SJCRH30 (cell line): Measurements from ENCODE around the gene CD300LB. TPM values are rescaled to one million over a fixed set of nuclear protein-coding genes. Genes with fewer than 3 reads are reported as not detected.
A peak's percentile ranks its signal among the peaks of the same experiment; 100 is the strongest.
"Not testable (repeated sequence)": the region's sequence is repeated elsewhere in the genome, so short reads cannot be mapped to it uniquely, and the experiment has no call there.

ENCODE experiments used
- DNase-seq, 2 experiments: peaks; one replicate each; pipeline ENCODE4 v3.0.0-alpha.2; 2015 to 2020
- H3K27ac ChIP-seq: fragments of 250-450 bp; sonication (Bioruptor Pico); 2 replicates; pipeline ENCODE4 v1.5.1; 2020; ENCODE audit warnings: mild to moderate bottlenecking, moderate library complexity
- H3K27me3 ChIP-seq: fragments of 250-450 bp; sonication (Bioruptor Pico); 2 replicates; pipeline ENCODE4 v1.5.1; 2020; ENCODE audit warnings: mild to moderate bottlenecking, moderate library complexity
- H3K36me3 ChIP-seq: fragments of 250-450 bp; sonication (Bioruptor Pico); 2 replicates; pipeline ENCODE4 v1.5.1; 2020; ENCODE audit warnings: mild to moderate bottlenecking, moderate library complexity
- H3K4me1 ChIP-seq: fragments of 250-450 bp; sonication (Bioruptor Pico); 2 replicates; pipeline ENCODE4 v1.5.1; 2020; ENCODE audit warnings: mild to moderate bottlenecking, moderate library complexity
- H3K4me3 ChIP-seq: fragments of 250-450 bp; sonication (Bioruptor Pico); 2 replicates; pipeline ENCODE4 v1.5.1; 2020; ENCODE audit warnings: mild to moderate bottlenecking, moderate library complexity
- H3K9me3 ChIP-seq: fragments of 250-450 bp; sonication (Bioruptor Pico); replicated peaks from 2 replicates; pipeline ENCODE4 v1.5.1; 2020; ENCODE audit warnings: mild to moderate bottlenecking, moderate library complexity
- total RNA-seq: library from RNA; depleted of rRNA; stranded (reverse); fragments of >200 nt; shearing (Covaris generic); gene quantifications from 2 replicates; pipeline ENCODE4 v1.2.3, GENCODE V29; 2014; rRNA removed

The CD300LB gene
- total RNA-seq: not detected in 2 replicates

GRCh38 chr17:74531231-74531761, at the start of gene CD300LB:
Gene CD300LB (minus strand): TSS chr17:74531475. CDS start chr17:74531350, 125 bp downstream.
- H3K27ac ChIP-seq: no peak within 1 kb of the TSS
- H3K4me1 ChIP-seq: no peaks in the 10 kb centered on the region
- no peak for DNase-seq
- H3K9me3 ChIP-seq: 0 out of 2 replicates have a peak, but pooled peaks cover 3% of the 10 kb centered on the region
- H3K36me3 ChIP-seq: no peaks in the 10 kb centered on the region
- H3K4me3 ChIP-seq: no peak within 1 kb of the TSS
- peaks cover 13% of the 10 kb centered on the region for H3K27me3 ChIP-seq

GRCh38 chr17:74579900-74580299, 48.6 kb upstream of the CD300LB start:
- Histone ChIP-seq H3K4me3 (no peak overlapping the region), H3K9me3 (no peaks in the 10 kb centered on the region), H3K36me3 (no peaks in the 10 kb centered on the region), H3K27me3 (peaks cover 12% of the 10 kb centered on the region; the same call in 1 of the 2 replicates), H3K27ac (no peak overlapping the region), H3K4me1 (no peaks in the 10 kb centered on the region)
- no peak for DNase-seq

GRCh38 chr17:74578979-74579378, 47.7 kb upstream of the CD300LB start:
- H3K4me3 ChIP-seq: no peak overlapping the region
- H3K4me1 ChIP-seq: no peaks in the 10 kb centered on the region
- H3K36me3 ChIP-seq: no peaks in the 10 kb centered on the region
- H3K27me3 ChIP-seq: peaks cover 15% of the 10 kb centered on the region
- no peak for DNase-seq
- no peaks in the 10 kb centered on the region for H3K9me3 ChIP-seq
- no peak overlapping the region for H3K27ac ChIP-seq

- DNase-seq: no peak
- H3K4me1 ChIP-seq: peaks cover 2% of the 10 kb centered on the region; the same call in 1 of the 2 replicates
- no peaks in the 10 kb centered on the region for H3K36me3 ChIP-seq
- H3K9me3 ChIP-seq: no peaks in the 10 kb centered on the region; the same call in 1 of the 2 replicates
- H3K27ac ChIP-seq: no peak overlapping the region
- H3K27me3 ChIP-seq: peaks cover 24% of the 10 kb centered on the region
- H3K4me3 ChIP-seq: no peak overlapping the region
Measured at GRCh38 chr17:74574489-74575142, 43.3 kb upstream of the CD300LB start.

DNA sequence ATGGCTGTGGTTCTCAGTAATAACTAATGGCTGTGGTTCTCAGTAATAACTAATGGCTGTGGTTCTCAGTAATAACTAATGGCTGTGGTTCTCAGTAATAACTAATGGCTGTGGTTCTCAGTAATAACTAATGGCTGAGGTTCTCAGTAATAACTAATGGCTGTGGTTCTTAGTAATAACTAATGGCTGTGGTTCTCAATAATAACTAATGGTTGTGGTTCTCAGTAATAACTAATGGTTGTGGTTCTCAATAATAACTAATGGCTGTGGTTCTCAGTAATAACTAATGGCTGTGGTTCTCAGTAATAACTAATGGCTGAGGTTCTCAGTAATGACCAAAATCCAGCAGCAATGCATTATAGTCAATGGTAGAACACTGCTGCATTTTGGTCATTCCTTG, 42.4 kb upstream of the CD300LB start:
- not testable (repeated sequence) for DNase-seq, H3K9me3 ChIP-seq, H3K36me3 ChIP-seq, H3K27ac ChIP-seq, H3K4me1 ChIP-seq, H3K4me3 ChIP-seq
- H3K27me3 ChIP-seq: peaks cover 20% of the 10 kb centered on the region

GRCh38 chr17:74573169-74573568, 41.9 kb upstream of the CD300LB start:
- H3K27me3 ChIP-seq: peaks cover 21% of the 10 kb centered on the region
- H3K4me1 ChIP-seq: peaks cover 2% of the 10 kb centered on the region; the same call in 1 of the 2 replicates
- no peaks in the 10 kb centered on the region for H3K36me3 ChIP-seq
- H3K4me3 ChIP-seq: no peak overlapping the region
- H3K27ac ChIP-seq: no peak overlapping the region
- no peak for DNase-seq
- H3K9me3 ChIP-seq: no peaks in the 10 kb centered on the region; the same call in 1 of the 2 replicates

DNA sequence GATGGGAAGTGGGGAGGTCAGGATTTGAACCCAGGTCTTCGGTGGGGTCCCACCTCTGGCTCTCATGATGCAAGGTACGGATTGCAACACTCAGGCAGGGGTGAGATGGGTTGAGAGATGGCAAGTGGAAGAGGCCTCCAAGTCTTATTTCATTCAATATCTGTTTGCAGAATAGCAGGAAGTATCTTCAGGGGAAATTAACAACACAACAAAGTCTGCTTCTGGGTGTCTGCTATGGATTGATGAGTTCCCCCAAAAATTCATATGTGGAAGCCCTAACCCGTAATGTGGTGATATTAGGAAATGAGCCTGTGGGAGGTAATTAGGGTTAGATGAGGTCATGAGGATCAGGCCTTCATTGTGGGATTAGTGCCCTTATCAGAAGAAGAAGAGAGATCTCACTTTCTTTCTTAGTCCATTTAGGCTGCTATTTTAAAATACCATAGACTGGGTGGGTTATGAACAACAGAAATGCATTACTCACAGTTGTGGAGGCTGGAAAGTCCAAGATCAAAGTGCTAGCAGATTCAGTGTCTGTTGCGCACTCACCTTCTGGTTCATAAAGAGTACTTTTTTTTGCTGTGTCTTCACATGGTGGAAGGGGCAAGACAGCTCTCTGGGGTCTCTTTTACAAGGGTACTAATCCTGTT, 40.5 kb upstream of the CD300LB start:
- H3K4me3 ChIP-seq: no peak overlapping the region
- H3K27ac ChIP-seq: no peak overlapping the region
- H3K27me3 ChIP-seq: peaks cover 21% of the 10 kb centered on the region
- no peaks in the 10 kb centered on the region for H3K36me3 ChIP-seq
- peaks cover 2% of the 10 kb centered on the region; the same call in 1 of the 2 replicates for H3K4me1 ChIP-seq
- H3K9me3 ChIP-seq: no peaks in the 10 kb centered on the region; the same call in 1 of the 2 replicates
- no peak for DNase-seq

DNA sequence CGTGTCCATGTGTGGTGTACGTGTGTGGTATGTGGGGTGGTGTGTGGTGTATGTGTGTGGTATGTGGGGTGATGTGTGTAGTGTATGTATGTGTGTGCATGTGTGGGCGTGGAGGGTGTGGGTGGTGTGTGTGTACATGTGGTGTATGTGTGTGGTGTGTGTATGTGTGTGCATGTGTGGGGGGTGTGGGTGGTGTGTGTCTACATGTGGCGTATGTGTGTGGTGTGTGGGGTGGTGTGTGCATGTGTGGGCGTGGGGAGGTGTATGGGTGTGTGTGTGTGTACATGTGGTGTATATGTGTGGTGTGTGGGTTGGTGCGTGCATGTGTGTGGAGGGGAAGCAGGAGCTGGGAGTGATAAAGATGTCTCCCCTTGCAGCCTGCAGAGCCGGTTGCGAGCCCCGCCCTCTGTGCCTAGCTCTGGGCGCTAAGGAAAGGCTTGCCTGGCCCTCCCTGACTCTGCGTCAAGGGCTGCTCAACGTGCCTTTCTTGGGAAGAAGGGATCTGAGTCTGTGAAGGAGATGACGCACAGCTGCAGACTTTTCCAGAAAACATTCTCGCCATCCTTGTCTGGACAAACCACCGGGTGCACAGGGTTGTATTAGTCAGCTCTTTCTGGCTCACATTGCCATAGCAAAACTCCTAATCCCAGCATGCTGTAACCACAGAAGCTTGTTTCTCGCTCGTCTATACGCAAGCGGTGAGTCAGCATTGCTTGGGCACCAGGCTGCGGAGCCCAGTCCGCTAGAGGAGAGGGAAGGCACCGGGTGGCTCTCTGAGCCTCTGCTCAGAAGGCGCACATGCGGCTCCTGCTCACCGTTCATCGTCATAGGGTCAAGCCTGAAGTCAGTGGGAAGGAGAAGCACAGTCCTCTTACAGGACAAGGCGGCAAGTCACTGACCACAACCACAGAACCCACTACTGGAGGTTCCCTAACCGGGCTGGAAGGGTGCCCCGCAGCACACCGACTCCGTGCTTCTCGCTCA, 38.0 kb upstream of the CD300LB start:
- Histone ChIP-seq H3K36me3 (no peaks in the 10 kb centered on the region), H3K27ac (no peak overlapping the region), H3K4me3 (no peak overlapping the region), H3K4me1 (peaks cover 2% of the 10 kb centered on the region; the same call in 1 of the 2 replicates), H3K9me3 (no peaks in the 10 kb centered on the region; the same call in 1 of the 2 replicates), H3K27me3 (peaks cover 15% of the 10 kb centered on the region)
- peak; percentile 40 to 52 for DNase-seq

GRCh38 chr17:74568106-74568873, 37.0 kb upstream of the CD300LB start:
- Histone ChIP-seq H3K4me3 (no peak overlapping the region), H3K27ac (no peak overlapping the region), H3K4me1 (peaks cover 2% of the 10 kb centered on the region; the same call in 1 of the 2 replicates), H3K9me3 (no peaks in the 10 kb centered on the region; the same call in 1 of the 2 replicates), H3K27me3 (peaks cover 13% of the 10 kb centered on the region; the same call in 1 of the 2 replicates), H3K36me3 (no peaks in the 10 kb centered on the region)
- no peak for DNase-seq

DNA sequence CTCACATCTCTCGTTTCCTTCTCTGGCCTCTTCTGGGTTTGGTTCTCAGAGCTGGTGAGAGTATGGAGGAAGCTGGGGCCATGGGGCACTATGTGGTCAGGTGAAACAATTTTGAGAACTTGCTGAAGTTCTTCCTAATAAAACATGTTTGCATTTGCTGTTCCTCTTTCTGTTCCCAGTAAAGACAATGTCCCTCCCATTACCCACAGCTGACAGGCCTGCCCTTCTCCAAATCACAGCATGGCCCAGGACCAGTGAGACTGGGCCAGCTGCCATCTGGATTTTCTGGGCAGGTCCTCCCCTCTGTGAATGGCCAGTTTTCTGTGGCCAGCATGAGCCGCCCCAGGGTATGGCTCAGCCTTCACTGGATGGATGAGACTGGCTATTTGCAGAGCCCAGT, 36.1 kb upstream of the CD300LB start, which contains the start of gene CD300H:
CD300H (minus strand) TSS at position 113 of the 400 bp plus-strand sequence.
- H3K9me3 ChIP-seq: no peaks in the 10 kb centered on the region; the same call in 1 of the 2 replicates
- H3K4me3 ChIP-seq: no peak within 1 kb of the TSS
- DNase-seq: no peak
- peaks cover 7% of the 10 kb centered on the region; the same call in 1 of the 2 replicates for H3K27me3 ChIP-seq
- no peak within 1 kb of the TSS for H3K27ac ChIP-seq
- no peaks in the 10 kb centered on the region for H3K36me3 ChIP-seq
- H3K4me1 ChIP-seq: peaks cover 2% of the 10 kb centered on the region; the same call in 1 of the 2 replicates

DNA sequence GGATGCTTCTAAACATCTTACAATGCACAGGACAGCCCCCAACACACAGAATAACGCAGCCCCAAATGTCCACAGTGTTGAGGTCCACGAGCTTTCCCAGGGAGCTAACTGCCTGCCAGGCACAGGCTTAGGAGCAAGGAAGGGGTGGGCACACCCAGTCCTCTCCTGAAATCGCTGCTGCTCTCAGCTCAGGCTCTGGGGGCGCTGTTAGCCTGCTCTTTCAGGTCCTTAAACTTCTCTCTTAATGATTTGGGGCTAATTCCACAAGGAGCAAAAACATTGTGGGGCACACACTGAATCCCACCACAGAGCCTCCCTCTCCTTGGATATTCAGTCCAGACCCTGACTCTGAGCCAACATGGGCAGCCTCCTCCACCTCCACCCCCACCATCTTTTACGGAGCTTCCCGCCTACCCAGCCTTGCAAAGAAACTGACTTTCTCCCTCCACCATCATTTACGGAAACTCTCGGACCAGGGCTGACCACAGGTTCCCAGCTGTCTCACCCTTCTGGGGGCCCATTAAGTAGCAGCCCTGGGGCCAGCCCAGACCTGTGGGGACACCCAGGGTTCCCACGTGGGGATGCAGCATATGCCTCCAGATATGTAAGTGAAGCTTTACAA, 35.0 kb upstream of the CD300LB start:
- Histone ChIP-seq H3K9me3 (no peaks in the 10 kb centered on the region), H3K4me1 (peaks cover 2% of the 10 kb centered on the region; the same call in 1 of the 2 replicates), H3K4me3 (no peak overlapping the region), H3K27me3 (peaks cover 3% of the 10 kb centered on the region; the same call in 1 of the 2 replicates), H3K27ac (no peak overlapping the region), H3K36me3 (no peaks in the 10 kb centered on the region)
- DNase-seq: peak; percentile 41 to 62

DNA sequence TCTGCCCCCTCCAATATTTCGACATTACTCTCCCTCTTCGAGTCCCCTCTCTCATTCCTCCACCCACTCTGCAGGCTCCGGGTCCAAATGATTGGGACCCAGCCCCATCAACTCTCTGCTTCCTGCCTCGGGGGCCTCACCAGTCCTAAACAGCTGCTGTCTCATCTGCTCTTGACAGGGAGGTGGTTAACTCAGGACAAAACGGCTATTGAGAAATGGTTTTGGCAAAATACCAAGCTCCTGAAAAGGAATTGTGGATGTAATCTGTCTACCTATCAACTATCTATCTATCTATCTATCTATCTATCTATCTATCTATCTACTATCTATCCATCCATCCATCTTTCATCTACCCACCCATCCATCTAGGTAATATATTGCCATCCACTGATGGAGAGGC, 33.9 kb upstream of the CD300LB start:
- H3K4me3 ChIP-seq: no peak overlapping the region
- no peak for DNase-seq
- peaks cover 3% of the 10 kb centered on the region; the same call in 1 of the 2 replicates for H3K27me3 ChIP-seq
- peaks cover 2% of the 10 kb centered on the region; the same call in 1 of the 2 replicates for H3K4me1 ChIP-seq
- H3K27ac ChIP-seq: no peak overlapping the region
- H3K36me3 ChIP-seq: no peaks in the 10 kb centered on the region
- H3K9me3 ChIP-seq: no peaks in the 10 kb centered on the region

DNA sequence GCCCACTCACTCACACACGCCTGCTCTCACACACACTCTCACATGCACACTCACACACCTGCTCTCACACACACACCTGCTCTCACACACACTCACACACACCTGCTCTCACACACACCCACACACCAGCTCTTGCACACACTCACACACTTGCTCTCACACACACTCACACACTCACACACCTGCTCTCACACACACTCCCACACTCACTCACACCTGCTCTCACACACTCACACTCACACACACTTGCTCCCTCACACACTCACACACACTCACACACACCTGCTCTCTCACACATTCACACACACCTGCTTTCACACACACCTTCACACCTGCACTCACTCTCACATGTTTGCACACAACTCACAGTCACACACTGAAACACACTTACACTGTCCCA, 32.1 kb upstream of the CD300LB start:
- DNase-seq: no peak
- Histone ChIP-seq H3K4me1 (no peaks in the 10 kb centered on the region), H3K4me3 (no peak overlapping the region), H3K9me3 (no peaks in the 10 kb centered on the region; the same call in none of the 2 replicates), H3K27me3 (peaks cover 6% of the 10 kb centered on the region; the same call in 1 of the 2 replicates), H3K36me3 (no peaks in the 10 kb centered on the region), H3K27ac (no peak overlapping the region)
